ENCODE data around the gene CLASP2. TPM values are rescaled to one million over a fixed set of nuclear protein-coding genes. Genes with fewer than 3 reads are reported as not detected.

The CLASP2 gene
- total RNA-seq, 1 donor from 2014 or later = 42.6 TPM

GRCh38 chr3:33547101-33547500 lies 171.0 kb downstream of the CLASP2 start:
- no peak for TF ChIP-seq CTCF (IDR thresholded peaks at IDR 0.05)
- H3K36me3 Mint-ChIP-seq (ENCODE audit: unreplicated experiment) = peaks cover 28% of the 10 kb centered on the region
- H3K4me1 Mint-ChIP-seq (ENCODE audit: unreplicated experiment) = no peaks in the 10 kb centered on the region
- H3K9me3 Mint-ChIP-seq (ENCODE audit: unreplicated experiment) = peaks cover 10% of the 10 kb centered on the region
- DNase-seq (ENCODE audit: extremely low spot score, unreplicated experiment) = no peak
- H3K4me3 Mint-ChIP-seq (ENCODE audit: unreplicated experiment) = no peak overlapping the region
- no peaks in the 10 kb centered on the region for H3K27me3 Mint-ChIP-seq (ENCODE audit: unreplicated experiment)
- no peak overlapping the region for H3K27ac Mint-ChIP-seq (ENCODE audit: unreplicated experiment)

- Mint-ChIP-seq H3K36me3 (ENCODE audit: unreplicated experiment) (peaks cover 19% of the 10 kb centered on the region), H3K27ac (ENCODE audit: unreplicated experiment) (no peak overlapping the region)
- no peak for DNase-seq (ENCODE audit: extremely low spot score, unreplicated experiment)
Observed at GRCh38 chr3:33544126-33544525, 173.9 kb downstream of the CLASP2 start.

GRCh38 chr3:33543601-33544000 lies 174.5 kb downstream of the CLASP2 start:
- Mint-ChIP-seq H3K27me3 (ENCODE audit: unreplicated experiment) (no peaks in the 10 kb centered on the region), H3K27ac (ENCODE audit: unreplicated experiment) (no peak overlapping the region)

More at GRCh38 chr3:33544126-33544525, 173.9 kb downstream of the CLASP2 start:
- TF ChIP-seq CTCF (IDR thresholded peaks at IDR 0.05) = no peak
- no peak overlapping the region for H3K4me3 Mint-ChIP-seq (ENCODE audit: unreplicated experiment)
- H3K9me3 Mint-ChIP-seq (ENCODE audit: unreplicated experiment) = peaks cover 10% of the 10 kb centered on the region
- no peaks in the 10 kb centered on the region for H3K27me3 Mint-ChIP-seq (ENCODE audit: unreplicated experiment)
- H3K4me1 Mint-ChIP-seq (ENCODE audit: unreplicated experiment) = no peaks in the 10 kb centered on the region

GRCh38 chr3:33541918-33542317 lies 176.1 kb downstream of the CLASP2 start:
- H3K27me3 Mint-ChIP-seq (ENCODE audit: unreplicated experiment) = no peaks in the 10 kb centered on the region
- no peak for TF ChIP-seq CTCF (IDR thresholded peaks at IDR 0.05)
- H3K4me1 Mint-ChIP-seq (ENCODE audit: unreplicated experiment) = no peaks in the 10 kb centered on the region
- H3K4me3 Mint-ChIP-seq (ENCODE audit: unreplicated experiment) = no peak overlapping the region
- no peak for DNase-seq (ENCODE audit: extremely low spot score, unreplicated experiment)
- peaks cover 21% of the 10 kb centered on the region for H3K36me3 Mint-ChIP-seq (ENCODE audit: unreplicated experiment)
- no peak overlapping the region for H3K27ac Mint-ChIP-seq (ENCODE audit: unreplicated experiment)
- no peaks in the 10 kb centered on the region for H3K9me3 Mint-ChIP-seq (ENCODE audit: unreplicated experiment)

More at GRCh38 chr3:33543601-33544000, 174.5 kb downstream of the CLASP2 start:
- no peak for DNase-seq (ENCODE audit: extremely low spot score, unreplicated experiment)
- TF ChIP-seq CTCF (IDR thresholded peaks at IDR 0.05) = no peak
- Mint-ChIP-seq H3K36me3 (ENCODE audit: unreplicated experiment) (peaks cover 15% of the 10 kb centered on the region), H3K4me3 (ENCODE audit: unreplicated experiment) (no peak overlapping the region), H3K4me1 (ENCODE audit: unreplicated experiment) (no peaks in the 10 kb centered on the region), H3K9me3 (ENCODE audit: unreplicated experiment) (peaks cover 7% of the 10 kb centered on the region)

- Mint-ChIP-seq H3K27ac (ENCODE audit: unreplicated experiment) (no peak overlapping the region), H3K4me3 (ENCODE audit: unreplicated experiment) (no peak overlapping the region), H3K4me1 (ENCODE audit: unreplicated experiment) (no peaks in the 10 kb centered on the region), H3K9me3 (ENCODE audit: unreplicated experiment) (no peaks in the 10 kb centered on the region), H3K36me3 (ENCODE audit: unreplicated experiment) (peaks cover 22% of the 10 kb centered on the region), H3K27me3 (ENCODE audit: unreplicated experiment) (no peaks in the 10 kb centered on the region)
- DNase-seq (ENCODE audit: extremely low spot score, unreplicated experiment) = no peak
- TF ChIP-seq CTCF (IDR thresholded peaks at IDR 0.05) = no peak
Observed at GRCh38 chr3:33538678-33539339, 179.2 kb downstream of the CLASP2 start.

Measured in osteocyte (in vitro differentiated cells).